ENCODE data around the gene SH3RF3.

DNA sequence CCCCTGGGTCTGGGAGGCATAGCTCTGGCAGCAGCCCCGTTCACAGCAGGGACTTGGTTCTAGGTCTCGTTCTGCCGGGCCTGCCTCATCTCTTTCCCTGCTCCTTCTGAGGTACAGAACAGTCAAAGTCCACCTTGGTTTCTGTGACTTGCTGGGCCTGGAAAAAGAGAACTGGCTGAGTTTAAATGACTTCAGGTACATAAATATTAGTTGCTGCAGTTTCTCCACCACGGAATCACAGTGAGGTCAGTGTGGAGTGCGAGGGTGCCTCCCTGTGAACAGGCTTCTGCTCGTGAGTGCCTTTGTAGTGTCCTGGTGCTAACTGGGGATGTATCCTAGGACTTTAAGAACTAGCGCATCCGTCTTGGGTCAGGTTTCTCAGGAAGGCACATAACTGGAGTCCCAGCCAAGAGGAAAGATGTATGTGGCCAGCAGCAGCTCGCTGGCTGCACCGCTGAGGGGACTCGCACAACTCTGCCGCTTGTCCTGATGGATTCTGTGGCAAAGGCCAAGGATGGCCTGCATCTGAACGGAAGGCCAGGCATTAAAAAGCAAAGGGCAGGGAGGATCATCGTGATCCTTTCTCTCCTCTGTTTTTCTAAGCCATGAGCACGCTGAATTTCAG is 188.6 kb downstream of the SH3RF3 start:
- TF ChIP-seq, protein P1, sequence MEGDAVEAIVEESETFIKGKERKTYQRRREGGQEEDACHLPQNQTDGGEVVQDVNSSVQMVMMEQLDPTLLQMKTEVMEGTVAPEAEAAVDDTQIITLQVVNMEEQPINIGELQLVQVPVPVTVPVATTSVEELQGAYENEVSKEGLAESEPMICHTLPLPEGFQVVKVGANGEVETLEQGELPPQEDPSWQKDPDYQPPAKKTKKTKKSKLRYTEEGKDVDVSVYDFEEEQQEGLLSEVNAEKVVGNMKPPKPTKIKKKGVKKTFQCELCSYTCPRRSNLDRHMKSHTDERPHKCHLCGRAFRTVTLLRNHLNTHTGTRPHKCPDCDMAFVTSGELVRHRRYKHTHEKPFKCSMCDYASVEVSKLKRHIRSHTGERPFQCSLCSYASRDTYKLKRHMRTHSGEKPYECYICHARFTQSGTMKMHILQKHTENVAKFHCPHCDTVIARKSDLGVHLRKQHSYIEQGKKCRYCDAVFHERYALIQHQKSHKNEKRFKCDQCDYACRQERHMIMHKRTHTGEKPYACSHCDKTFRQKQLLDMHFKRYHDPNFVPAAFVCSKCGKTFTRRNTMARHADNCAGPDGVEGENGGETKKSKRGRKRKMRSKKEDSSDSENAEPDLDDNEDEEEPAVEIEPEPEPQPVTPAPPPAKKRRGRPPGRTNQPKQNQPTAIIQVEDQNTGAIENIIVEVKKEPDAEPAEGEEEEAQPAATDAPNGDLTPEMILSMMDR (IDR thresholded peaks at IDR 0.05) = no peak
- TF ChIP-seq POLR2A (IDR thresholded peaks at IDR 0.05) = no peak
